GM19043 (cell line): Measurements from ENCODE around the gene GDF7.

ENCODE experiments used
- ATAC-seq: cut with Tn5 transposase; IDR thresholded peaks from one replicate; pipeline ENCODE4 v1.9.1; 2021; ENCODE audit warnings: low read depth; ENCODE audit not compliant: unreplicated experiment

Gene GDF7

GRCh38 chr2:20728114-20728758, 61.3 kb downstream of the GDF7 start:
- ATAC-seq = no peak
